RWPE1 (cell line): Measurements from ENCODE around the gene GRM8.

Experiments used
- CTCF ChIA-PET: fragments of 350-600 bp; sonication (Branson Sonifier 250); formaldehyde crosslinking; extraction: SDS; loops from one replicate; lab custom pipeline; 2021; lab: Yijun Ruan, JAX
- POLR2A ChIA-PET: fragments of 400-600 bp; formaldehyde crosslinking; extraction: SDS; loops from one replicate; lab custom pipeline; 2020; ENCODE audit warnings: antibody characterized with exemption; ENCODE audit not compliant: low non-redundant PET; lab: Yijun Ruan, JAX
- DNase-seq: peaks from one replicate; pipeline ENCODE4 v3.0.0; 2012; ENCODE audit warnings: low spot score
- H3K27ac ChIP-seq: fragments of 450-650 bp; 2 replicates; pipeline ENCODE4 v1.5.1; 2017
- TF ChIP-seq, protein P1 (sequence below): fragments of 450-650 bp; conservative IDR thresholded peaks from 2 replicates; pipeline ENCODE4 v1.5.1; 2017; ENCODE audit warnings: low read depth, mild to moderate bottlenecking

Gene GRM8

GRCh38 chr7:126659124-126659523, 593.6 kb downstream of the GRM8 start:
- no peak for DNase-seq
- TF ChIP-seq, protein P1, sequence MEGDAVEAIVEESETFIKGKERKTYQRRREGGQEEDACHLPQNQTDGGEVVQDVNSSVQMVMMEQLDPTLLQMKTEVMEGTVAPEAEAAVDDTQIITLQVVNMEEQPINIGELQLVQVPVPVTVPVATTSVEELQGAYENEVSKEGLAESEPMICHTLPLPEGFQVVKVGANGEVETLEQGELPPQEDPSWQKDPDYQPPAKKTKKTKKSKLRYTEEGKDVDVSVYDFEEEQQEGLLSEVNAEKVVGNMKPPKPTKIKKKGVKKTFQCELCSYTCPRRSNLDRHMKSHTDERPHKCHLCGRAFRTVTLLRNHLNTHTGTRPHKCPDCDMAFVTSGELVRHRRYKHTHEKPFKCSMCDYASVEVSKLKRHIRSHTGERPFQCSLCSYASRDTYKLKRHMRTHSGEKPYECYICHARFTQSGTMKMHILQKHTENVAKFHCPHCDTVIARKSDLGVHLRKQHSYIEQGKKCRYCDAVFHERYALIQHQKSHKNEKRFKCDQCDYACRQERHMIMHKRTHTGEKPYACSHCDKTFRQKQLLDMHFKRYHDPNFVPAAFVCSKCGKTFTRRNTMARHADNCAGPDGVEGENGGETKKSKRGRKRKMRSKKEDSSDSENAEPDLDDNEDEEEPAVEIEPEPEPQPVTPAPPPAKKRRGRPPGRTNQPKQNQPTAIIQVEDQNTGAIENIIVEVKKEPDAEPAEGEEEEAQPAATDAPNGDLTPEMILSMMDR = no peak
- POLR2A ChIA-PET = no interaction called here
- H3K27ac ChIP-seq = no peak overlapping the region
- CTCF ChIA-PET = no interaction called here

GRCh38 chr7:126658684-126659083, 594.1 kb downstream of the GRM8 start:
- CTCF ChIA-PET = no interaction called here
- TF ChIP-seq, protein P1 = no peak
- no peak overlapping the region for H3K27ac ChIP-seq
- no peak for DNase-seq
- POLR2A ChIA-PET = no interaction called here

GRCh38 chr7:126657599-126658358, 595.0 kb downstream of the GRM8 start:
- ChIA-PET POLR2A (no interaction called here), CTCF (interaction anchor here (1.0 kb wide), 1 partner anchor 17 kb away, joined by 4 read pairs; no protein-coding TSS in a partner anchor)
- TF ChIP-seq, protein P1 = no peak
- DNase-seq = no peak
- H3K27ac ChIP-seq = no peak overlapping the region

GRCh38 chr7:126657137-126657536, 595.6 kb downstream of the GRM8 start:
- TF ChIP-seq, protein P1 = no peak
- no peak for DNase-seq
- no peak overlapping the region for H3K27ac ChIP-seq
- CTCF ChIA-PET = interaction anchor here (1.0 kb wide), 1 partner anchor 16 kb away, joined by 4 read pairs; no protein-coding TSS in a partner anchor
- POLR2A ChIA-PET = no interaction called here

GRCh38 chr7:126656165-126656564, 596.6 kb downstream of the GRM8 start:
- ChIA-PET CTCF (no interaction called here), POLR2A (no interaction called here)
- no peak for DNase-seq
- H3K27ac ChIP-seq = no peak overlapping the region
- TF ChIP-seq, protein P1 = no peak

DNA sequence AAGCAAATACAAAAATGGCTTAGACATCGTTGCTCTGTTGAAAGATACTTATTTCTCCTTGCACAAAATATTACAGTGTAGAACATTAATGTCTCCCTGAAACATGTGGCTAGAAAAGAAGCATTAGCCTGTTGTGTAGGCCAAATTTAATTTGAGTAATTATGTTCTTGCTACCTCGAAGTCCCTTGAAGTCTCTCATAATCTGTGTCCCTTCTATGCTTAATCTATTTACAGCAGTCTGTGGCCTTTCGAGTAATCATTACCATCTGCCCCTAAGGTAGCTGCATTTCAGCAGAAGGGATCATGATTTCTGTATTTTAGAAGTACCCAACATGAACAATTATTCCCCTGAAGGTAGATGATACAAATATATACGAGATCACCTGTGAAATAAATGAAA, 615.2 kb downstream of the GRM8 start:
- ChIA-PET CTCF (no interaction called here), POLR2A (no interaction called here)
- TF ChIP-seq, protein P1 = no peak
- no peak overlapping the region for H3K27ac ChIP-seq
- no peak for DNase-seq
